HG02678 (cell line): Measurements from ENCODE around the gene TMEM131L.

Experiments used
- ATAC-seq: cut with Tn5 transposase; IDR thresholded peaks from one replicate; pipeline ENCODE4 v1.9.1; 2021; ENCODE audit warnings: mild to moderate bottlenecking, moderate library complexity; ENCODE audit not compliant: unreplicated experiment

Gene TMEM131L

DNA sequence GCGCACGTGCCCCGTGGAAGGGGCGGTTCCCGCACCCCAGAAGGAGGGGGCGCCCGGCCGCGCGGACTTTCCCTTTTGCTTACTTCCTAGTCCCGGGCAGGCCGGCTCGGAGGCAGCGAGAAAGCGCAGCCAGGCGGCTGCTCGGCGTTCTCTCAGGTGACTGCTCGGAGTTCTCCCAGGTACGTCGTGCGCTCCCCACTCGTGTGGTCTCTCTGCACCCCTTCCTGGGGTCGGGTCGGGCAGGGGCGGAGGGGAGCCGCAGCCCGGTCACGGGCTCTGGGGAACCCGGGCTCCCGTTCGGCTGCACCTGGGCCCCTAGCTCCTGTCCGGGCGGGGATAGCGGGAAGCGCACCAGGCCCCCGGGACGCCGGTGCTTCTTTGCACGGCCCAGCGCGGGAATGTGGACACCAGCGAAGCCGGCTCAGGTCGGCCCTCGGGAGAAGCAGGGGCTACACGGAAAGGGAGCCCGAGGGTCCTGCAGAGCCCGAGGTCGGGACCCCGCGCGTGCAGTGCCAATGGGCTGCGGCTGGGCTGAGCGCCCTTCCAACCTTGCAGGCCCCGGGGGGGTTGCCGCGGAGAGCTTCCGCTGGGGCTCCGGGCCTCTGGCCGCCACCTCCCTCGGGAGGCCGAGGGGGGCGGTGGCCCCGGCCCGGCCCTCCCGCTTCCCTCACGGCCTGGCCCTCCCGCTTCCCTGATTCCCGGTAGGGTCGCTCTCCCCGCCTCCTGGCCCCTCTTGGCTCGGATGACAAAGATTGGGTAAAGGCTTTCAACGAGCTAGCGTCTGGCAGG is 218.2 kb downstream of the TMEM131L start, which contains the start of gene TLR2:
TSS of gene TLR2 (plus strand) at position 99 of the 789 bp plus-strand sequence. CDS start 18,628 bp downstream, outside the sequence.
- peak; percentile 96 for ATAC-seq

DNA sequence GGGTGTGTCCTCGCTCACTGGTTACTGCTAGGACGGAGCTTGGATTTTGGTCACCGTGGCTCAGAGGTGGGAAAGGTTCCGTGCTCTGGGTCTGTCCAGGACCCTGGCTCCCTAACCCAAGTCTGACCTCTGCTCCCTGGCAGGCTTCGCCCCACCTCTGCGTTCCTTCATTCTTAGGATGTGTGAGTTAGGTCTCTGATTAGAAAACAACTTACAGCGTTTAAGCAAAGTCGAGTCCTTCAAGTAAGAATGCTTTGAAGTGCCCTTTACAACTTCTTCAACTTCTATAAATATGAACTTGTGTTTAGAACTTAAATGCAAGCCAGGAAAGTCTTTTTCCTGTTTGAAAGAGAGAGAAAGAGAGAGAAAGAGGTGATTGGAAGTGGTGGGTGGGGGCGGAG is 218.8 kb downstream of the TMEM131L start:
- ATAC-seq: no peak
